HTERT RPE-1 (cell line): ENCODE data around the gene EZR.

Experiments used
- in situ Hi-C: fragments of 300-500 bp; cut with MboI; formaldehyde crosslinking; loops from 4 replicates; pipeline ENCODE4 v1.14.3; 2020; ENCODE audit warnings: low sequenced_read_pairs

Gene EZR

GRCh38 chr6:158764183-158764849 lies 54.9 kb downstream of the EZR start:
- in situ Hi-C loops: no loop called here

GRCh38 chr6:158763434-158764182 lies 55.6 kb downstream of the EZR start:
- in situ Hi-C loops: no loop called here

GRCh38 chr6:158762787-158763433 lies 56.3 kb downstream of the EZR start:
- in situ Hi-C loops: no loop called here

GRCh38 chr6:158761746-158762145 lies 57.4 kb downstream of the EZR start:
- in situ Hi-C loops: no loop called here

GRCh38 chr6:158760618-158761250 lies 58.4 kb downstream of the EZR start:
- in situ Hi-C loops: no loop called here

GRCh38 chr6:158759966-158760617 lies 59.1 kb downstream of the EZR start:
- in situ Hi-C loops: no loop called here

GRCh38 chr6:158758941-158759479 lies 60.2 kb downstream of the EZR start:
- in situ Hi-C loops: no loop called here

GRCh38 chr6:158758451-158758860 lies 60.7 kb downstream of the EZR start:
- in situ Hi-C loops: no loop called here

- in situ Hi-C loops: no loop called here
These were observed 61.4 kb downstream of the EZR start for GRCh38 chr6:158757753-158758090.

- in situ Hi-C loops: no loop called here
These were observed 62.0 kb downstream of the EZR start for GRCh38 chr6:158756977-158757752.

GRCh38 chr6:158756126-158756525 lies 63.0 kb downstream of the EZR start:
- in situ Hi-C loops: no loop called here

- in situ Hi-C loops: no loop called here
These were observed 63.5 kb downstream of the EZR start for GRCh38 chr6:158755636-158756035.

GRCh38 chr6:158754738-158755137 lies 64.4 kb downstream of the EZR start:
- in situ Hi-C loops: no loop called here

GRCh38 chr6:158753811-158754210 lies 65.4 kb downstream of the EZR start:
- in situ Hi-C loops: no loop called here

- in situ Hi-C loops: no loop called here
These were observed 66.6 kb downstream of the EZR start for GRCh38 chr6:158752613-158753012.

- in situ Hi-C loops: no loop called here
These were observed 67.2 kb downstream of the EZR start for GRCh38 chr6:158751921-158752320.

- in situ Hi-C loops: no loop called here
These were observed 67.9 kb downstream of the EZR start for GRCh38 chr6:158751224-158751623.

- in situ Hi-C loops: no loop called here
These were observed 74.2 kb downstream of the EZR start for GRCh38 chr6:158744986-158745430.

- in situ Hi-C loops: no loop called here
These were observed 76.0 kb downstream of the EZR start for GRCh38 chr6:158743033-158743651.

- in situ Hi-C loops: no loop called here
These were observed 79.5 kb downstream of the EZR start for GRCh38 chr6:158739673-158740072.
